ENCODE results near the gene TAP1.

- TF ChIP-seq CTCF (IDR thresholded peaks at IDR 0.05; ENCODE audit: insufficient read depth, low read length, poor library complexity, severe bottlenecking) (no peak), EZH2phosphoT487 (conservative IDR thresholded peaks at IDR 0.05; ENCODE audit: low read length) (no peak)
These were observed 30.3 kb upstream of the TAP1 start for GRCh38 chr6:32883789-32884188.

All from SU-DHL-6 (cell line).